Left ventricle myocardium inferior (tissue), 1 donor: ENCODE measurements around the gene CPSF4. TPM values are rescaled to one million over a fixed set of nuclear protein-coding genes. Genes with fewer than 3 reads are reported as not detected.
"Not testable (repeated sequence)": the region's sequence is repeated elsewhere in the genome, so short reads cannot be mapped to it uniquely, and the experiment has no call there.

Experiments used
- DNase-seq: peaks from one replicate; pipeline ENCODE4 v3.0.0-alpha.2; 2020
- H3K27ac ChIP-seq: fragments of 200-600 bp; replicated peaks from 2 replicates; pipeline ENCODE4 v1.8.0; 2021
- H3K27me3 ChIP-seq: fragments of 200-600 bp; 2 replicates; pipeline ENCODE4 v1.8.0; 2021; ENCODE audit warnings: low read depth
- H3K36me3 ChIP-seq: fragments of 200-600 bp; 2 replicates; pipeline ENCODE4 v1.8.0; 2021
- H3K4me1 ChIP-seq: fragments of 200-600 bp; 2 replicates; pipeline ENCODE4 v1.8.0; 2021
- H3K4me3 ChIP-seq: fragments of 200-600 bp; 2 replicates; pipeline ENCODE4 v1.8.0; 2021; ENCODE audit warnings: mild to moderate bottlenecking, moderate library complexity
- H3K9me3 ChIP-seq: fragments of 200-600 bp; replicated peaks from 2 replicates; pipeline ENCODE4 v1.8.0; 2021
- intact Hi-C: fragments of 100-400 bp; cut with micrococcal nuclease; formaldehyde crosslinking; loops from one replicate; pipeline ENCODE4 v1.11.0; 2022
- total RNA-seq: library from RNA; stranded (reverse); fragmentation: NEBNext Ultra II Directional; extraction: Animal tissue kit (Norgen Biotek cat#: 25700); gene quantifications from one replicate; pipeline ENCODE4 v1.2.1, GENCODE V29; 2021
- TF ChIP-seq, protein P1 (sequence below): fragments of 200-600 bp; IDR thresholded peaks from 2 replicates; pipeline ENCODE4 v1.8.0; 2021; ENCODE audit warnings: antibody characterized with exemption, mild to moderate bottlenecking, borderline replicate concordance
- donor health status: DM: no; HTN: yes; CAD: no; lungs with severe emphysema.

CPSF4 gene
- total RNA-seq, 1 donor from 2014 or later = 17.9 TPM

DNA sequence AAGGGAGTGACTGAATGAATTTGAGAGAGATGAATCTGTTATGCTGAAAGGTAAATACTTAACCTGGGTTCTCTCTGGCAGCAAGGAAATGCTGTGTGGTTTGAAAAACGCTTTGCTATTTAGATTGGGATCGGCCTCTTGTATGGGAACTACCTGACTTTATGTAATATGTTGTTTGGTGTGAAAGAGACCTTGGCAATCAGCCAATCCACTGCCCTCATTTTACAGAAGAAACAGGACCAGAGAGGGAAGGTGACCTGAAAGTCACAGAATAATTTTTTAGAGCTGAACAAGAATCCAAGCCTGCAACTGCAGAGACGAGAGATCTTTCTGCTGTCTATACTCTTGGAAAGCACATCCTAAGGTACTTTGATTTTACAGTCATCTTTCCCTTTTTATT lies 28.9 kb upstream of the CPSF4 start:
- no peaks in the 10 kb centered on the region for H3K9me3 ChIP-seq
- peaks cover 57% of the 10 kb centered on the region for H3K4me1 ChIP-seq
- peak overlapping the region; percentile 99 for H3K4me3 ChIP-seq
- no peak for DNase-seq
- peaks cover 52% of the 10 kb centered on the region for H3K36me3 ChIP-seq
- no peaks in the 10 kb centered on the region for H3K27me3 ChIP-seq
- H3K27ac ChIP-seq = peak overlapping the region; percentile 99
- TF ChIP-seq, protein P1, sequence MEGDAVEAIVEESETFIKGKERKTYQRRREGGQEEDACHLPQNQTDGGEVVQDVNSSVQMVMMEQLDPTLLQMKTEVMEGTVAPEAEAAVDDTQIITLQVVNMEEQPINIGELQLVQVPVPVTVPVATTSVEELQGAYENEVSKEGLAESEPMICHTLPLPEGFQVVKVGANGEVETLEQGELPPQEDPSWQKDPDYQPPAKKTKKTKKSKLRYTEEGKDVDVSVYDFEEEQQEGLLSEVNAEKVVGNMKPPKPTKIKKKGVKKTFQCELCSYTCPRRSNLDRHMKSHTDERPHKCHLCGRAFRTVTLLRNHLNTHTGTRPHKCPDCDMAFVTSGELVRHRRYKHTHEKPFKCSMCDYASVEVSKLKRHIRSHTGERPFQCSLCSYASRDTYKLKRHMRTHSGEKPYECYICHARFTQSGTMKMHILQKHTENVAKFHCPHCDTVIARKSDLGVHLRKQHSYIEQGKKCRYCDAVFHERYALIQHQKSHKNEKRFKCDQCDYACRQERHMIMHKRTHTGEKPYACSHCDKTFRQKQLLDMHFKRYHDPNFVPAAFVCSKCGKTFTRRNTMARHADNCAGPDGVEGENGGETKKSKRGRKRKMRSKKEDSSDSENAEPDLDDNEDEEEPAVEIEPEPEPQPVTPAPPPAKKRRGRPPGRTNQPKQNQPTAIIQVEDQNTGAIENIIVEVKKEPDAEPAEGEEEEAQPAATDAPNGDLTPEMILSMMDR = no peak
- intact Hi-C loops = no loop called here

GRCh38 chr7:99410635-99411034 lies 28.1 kb upstream of the CPSF4 start:
- intact Hi-C loops = no loop called here
- no peak overlapping the region for H3K27ac ChIP-seq
- peaks cover 59% of the 10 kb centered on the region for H3K36me3 ChIP-seq
- H3K9me3 ChIP-seq = no peaks in the 10 kb centered on the region
- H3K4me1 ChIP-seq = peaks cover 48% of the 10 kb centered on the region
- DNase-seq = no peak
- no peaks in the 10 kb centered on the region for H3K27me3 ChIP-seq
- TF ChIP-seq, protein P1 = no peak
- H3K4me3 ChIP-seq = no peak overlapping the region

- peak; percentile 52 for DNase-seq
- TF ChIP-seq, protein P1 = peak; percentile 71
- intact Hi-C loops, H3K9me3 ChIP-seq, H3K27ac ChIP-seq, H3K4me1 ChIP-seq, H3K27me3 ChIP-seq, H3K4me3 ChIP-seq: not testable (repeated sequence)
- H3K36me3 ChIP-seq = peaks cover 100% of the 10 kb centered on the region
These were observed 23.1 kb upstream of the CPSF4 start for GRCh38 chr7:99415513-99416127.

- H3K4me3 ChIP-seq = no peak overlapping the region
- TF ChIP-seq, protein P1 = no peak
- intact Hi-C loops = no loop called here
- no peaks in the 10 kb centered on the region for H3K4me1 ChIP-seq
- H3K9me3 ChIP-seq = no peaks in the 10 kb centered on the region
- peaks cover 84% of the 10 kb centered on the region for H3K36me3 ChIP-seq
- H3K27ac ChIP-seq = no peak overlapping the region
- no peaks in the 10 kb centered on the region for H3K27me3 ChIP-seq
- DNase-seq = no peak
These were observed 20.5 kb upstream of the CPSF4 start for GRCh38 chr7:99418260-99418659.

- Histone ChIP-seq H3K4me1 (no peaks in the 10 kb centered on the region), H3K36me3 (peaks cover 84% of the 10 kb centered on the region), H3K27me3 (no peaks in the 10 kb centered on the region), H3K27ac (no peak overlapping the region), H3K4me3 (no peak overlapping the region), H3K9me3 (no peaks in the 10 kb centered on the region)
- TF ChIP-seq, protein P1 = no peak
- intact Hi-C loops = no loop called here
- DNase-seq = no peak
These were observed 19.3 kb upstream of the CPSF4 start for GRCh38 chr7:99419323-99420021.
